ENCODE results near the gene SLU7. TPM values are rescaled to one million over a fixed set of nuclear protein-coding genes. Genes with fewer than 3 reads are reported as not detected.

Gene SLU7
- total RNA-seq, 1 donor from 2014 or later: 10.2 TPM

DNA sequence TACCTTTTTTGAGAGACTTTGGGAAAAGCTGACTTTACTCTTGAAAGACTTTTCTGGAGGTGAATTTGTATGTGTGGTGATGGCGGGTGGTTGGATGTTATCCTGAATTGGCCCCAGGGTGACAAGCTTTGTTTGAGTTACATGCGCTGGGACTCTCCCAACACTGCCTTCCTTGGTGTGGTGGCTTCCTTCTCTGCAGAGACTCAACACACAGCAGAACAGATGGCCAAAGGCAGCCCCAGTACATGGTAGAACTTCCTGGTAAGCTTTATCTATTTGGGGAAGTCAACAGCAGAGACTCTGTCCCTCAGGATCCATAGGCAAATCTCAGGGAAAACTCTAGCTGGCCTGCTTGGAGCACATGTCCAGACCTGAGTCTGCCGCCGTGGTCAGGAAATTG, 66.6 kb downstream of the SLU7 start:
- Histone ChIP-seq H3K36me3 (peaks cover 2 to 9% of the 10 kb centered on the region in 2 donors), H3K9me3 (no peaks in the 10 kb centered on the region), H3K4me1 (peaks cover 6 to 9% of the 10 kb centered on the region in 2 donors), H3K27ac (no peak overlapping the region), H3K27me3 (no peaks in the 10 kb centered on the region), H3K4me3 (no peak overlapping the region)
- TF ChIP-seq, protein P1, sequence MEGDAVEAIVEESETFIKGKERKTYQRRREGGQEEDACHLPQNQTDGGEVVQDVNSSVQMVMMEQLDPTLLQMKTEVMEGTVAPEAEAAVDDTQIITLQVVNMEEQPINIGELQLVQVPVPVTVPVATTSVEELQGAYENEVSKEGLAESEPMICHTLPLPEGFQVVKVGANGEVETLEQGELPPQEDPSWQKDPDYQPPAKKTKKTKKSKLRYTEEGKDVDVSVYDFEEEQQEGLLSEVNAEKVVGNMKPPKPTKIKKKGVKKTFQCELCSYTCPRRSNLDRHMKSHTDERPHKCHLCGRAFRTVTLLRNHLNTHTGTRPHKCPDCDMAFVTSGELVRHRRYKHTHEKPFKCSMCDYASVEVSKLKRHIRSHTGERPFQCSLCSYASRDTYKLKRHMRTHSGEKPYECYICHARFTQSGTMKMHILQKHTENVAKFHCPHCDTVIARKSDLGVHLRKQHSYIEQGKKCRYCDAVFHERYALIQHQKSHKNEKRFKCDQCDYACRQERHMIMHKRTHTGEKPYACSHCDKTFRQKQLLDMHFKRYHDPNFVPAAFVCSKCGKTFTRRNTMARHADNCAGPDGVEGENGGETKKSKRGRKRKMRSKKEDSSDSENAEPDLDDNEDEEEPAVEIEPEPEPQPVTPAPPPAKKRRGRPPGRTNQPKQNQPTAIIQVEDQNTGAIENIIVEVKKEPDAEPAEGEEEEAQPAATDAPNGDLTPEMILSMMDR (IDR thresholded peaks at IDR 0.05): no peak
- no peak for DNase-seq (ENCODE audit: low spot score in 2 of 2)
- intact Hi-C loops (cut with DNase I): no loop called here

Other genes starting within 250 kb of the SLU7 start
- not detected for gene FABP6, start 189.6 kb downstream of the SLU7 start, total RNA-seq
- not detected for gene CCNJL, start 106.5 kb downstream of the SLU7 start, total RNA-seq
- 3.7 TPM for gene C1QTNF2, start 48.5 kb downstream of the SLU7 start, total RNA-seq
- gene FAM200C, start 19.0 kb downstream of the SLU7 start, total RNA-seq: not detected
- 8.6 TPM for gene PTTG1, start 2.8 kb upstream of the SLU7 start, total RNA-seq